Lower lobe of right lung (tissue), 2 donors: Measurements from ENCODE around the gene TCF4. TPM values are rescaled to one million over a fixed set of nuclear protein-coding genes. Genes with fewer than 3 reads are reported as not detected.

Experiments
- ATAC-seq, 2 donors: fragments of 200-7000 bp; cut with Tn5 transposase; one replicate each; pipeline ENCODE4 v1.9.1; 2020 to 2022; ENCODE audit warnings: mild to moderate bottlenecking in 2 of 2, moderate library complexity in 2 of 2
- DNase-seq: peaks from one replicate; pipeline ENCODE4 v3.0.0-alpha.2; 2020
- H3K27ac ChIP-seq: fragments of 200-600 bp; one replicate; pipeline ENCODE4 v1.8.0; 2022
- H3K27me3 ChIP-seq: fragments of 200-600 bp; one replicate; pipeline ENCODE4 v1.8.0; 2022; ENCODE audit warnings: low read depth
- H3K36me3 ChIP-seq: fragments of 200-600 bp; one replicate; pipeline ENCODE4 v1.8.0; 2022; ENCODE audit warnings: mild to moderate bottlenecking
- H3K4me1 ChIP-seq: fragments of 200-600 bp; one replicate; pipeline ENCODE4 v1.8.0; 2022
- H3K4me3 ChIP-seq: fragments of 200-600 bp; one replicate; pipeline ENCODE4 v1.8.0; 2022; ENCODE audit warnings: mild to moderate bottlenecking
- H3K9me3 ChIP-seq: fragments of 200-600 bp; one replicate; pipeline ENCODE4 v1.8.0; 2022
- CTCF ChIP-seq: fragments of 200-600 bp; IDR thresholded peaks from one replicate; pipeline ENCODE4 v1.8.0; 2022; ENCODE audit warnings: antibody characterized with exemption, mild to moderate bottlenecking
- intact Hi-C: fragments of 100-400 bp; cut with DNase I; formaldehyde crosslinking; loops from one replicate; pipeline ENCODE4 v1.11.0; 2022
- long read RNA-seq: library from polyadenylated mRNA; unstranded; transcript quantifications from one replicate; pipeline ENCODE4 v2.0.0, GENCODE V29; 2021
- total RNA-seq: library from RNA; stranded (reverse); fragmentation: NEBNext Ultra II Directional; extraction: Animal tissue kit (Norgen Biotek cat#: 25700); gene quantifications from one replicate; pipeline ENCODE4 v1.2.1, GENCODE V29; 2021
- donor health status: DM: no; HTN: yes; CAD: no; lungs with severe emphysema.

TCF4 gene
- 112 TPM for total RNA-seq
- long read RNA-seq, full-length matches to known transcripts = 87 of 181 reads
- long read RNA-seq, partial matches to known transcripts = 25 of 181 reads
- long read RNA-seq, other reads (novel, unspliced or antisense) = 69 of 181 reads

GRCh38 chr18:55588111-55588869 lies at the start of gene TCF4:
Gene TCF4 (minus strand): TSS chr18:55588192. CDS start chr18:55587116, 1,076 bp downstream.
- no peak for TF ChIP-seq CTCF
- Histone ChIP-seq H3K36me3 (no peaks in the 10 kb centered on the region), H3K27me3 (no peaks in the 10 kb centered on the region), H3K9me3 (no peaks in the 10 kb centered on the region), H3K27ac (peak within 1 kb of the TSS; percentile 86), H3K4me1 (peaks cover 6% of the 10 kb centered on the region), H3K4me3 (peak within 1 kb of the TSS; percentile 74)
- DNase-seq (peak; percentile 68), ATAC-seq (peak in 1 of 2 donors; percentile 54)
- intact Hi-C loops = loop anchor here (10.0 kb wide), 1 partner anchor 187 kb away; no protein-coding TSS in a partner anchor

- Histone ChIP-seq H3K27ac (no peak overlapping the region), H3K9me3 (no peaks in the 10 kb centered on the region), H3K27me3 (no peaks in the 10 kb centered on the region), H3K36me3 (no peaks in the 10 kb centered on the region), H3K4me3 (no peak overlapping the region), H3K4me1 (no peaks in the 10 kb centered on the region)
- ATAC-seq (no peak), DNase-seq (no peak)
- intact Hi-C loops = no loop called here
- no peak for TF ChIP-seq CTCF
Measured at GRCh38 chr18:55637204-55637603, 49.2 kb upstream of the TCF4 start.

GRCh38 chr18:55635439-55635838 lies 47.4 kb upstream of the TCF4 start:
- intact Hi-C loops = no loop called here
- no peaks in the 10 kb centered on the region for H3K4me1 ChIP-seq
- ATAC-seq (no peak), DNase-seq (no peak)
- H3K27ac ChIP-seq = no peak overlapping the region
- no peaks in the 10 kb centered on the region for H3K9me3 ChIP-seq
- H3K36me3 ChIP-seq = no peaks in the 10 kb centered on the region
- no peaks in the 10 kb centered on the region for H3K27me3 ChIP-seq
- no peak for TF ChIP-seq CTCF
- no peak overlapping the region for H3K4me3 ChIP-seq

GRCh38 chr18:55634545-55634944 lies 46.6 kb upstream of the TCF4 start:
- Histone ChIP-seq H3K9me3 (no peaks in the 10 kb centered on the region), H3K27ac (no peak overlapping the region), H3K4me3 (no peak overlapping the region), H3K36me3 (no peaks in the 10 kb centered on the region), H3K27me3 (no peaks in the 10 kb centered on the region), H3K4me1 (no peaks in the 10 kb centered on the region)
- ATAC-seq = no peak
- no peak for TF ChIP-seq CTCF
- DNase-seq = no peak
- intact Hi-C loops = no loop called here

- Histone ChIP-seq H3K27ac (no peak overlapping the region), H3K36me3 (no peaks in the 10 kb centered on the region), H3K4me1 (no peaks in the 10 kb centered on the region), H3K9me3 (no peaks in the 10 kb centered on the region), H3K4me3 (no peak overlapping the region), H3K27me3 (no peaks in the 10 kb centered on the region)
- no peak for ATAC-seq
- TF ChIP-seq CTCF = no peak
- intact Hi-C loops = no loop called here
- no peak for DNase-seq
Measured at GRCh38 chr18:55633032-55633431, 45.0 kb upstream of the TCF4 start.
